Activated T-helper 1 cell treated with anti-CD3 and anti-CD28 coated beads, Interleukin-12 subunit alpha, Interleukin-12 subunit beta, Interleukin-2, Interleukin-4 antibody, amounts not matched to agents 30 ng/mL and 10 ng/mL and 1 ng/mL, durations not matched to agents 14 hours and 24 hours and 36 hours (primary cell): ENCODE results near the gene CCND2. TPM values are rescaled to one million over a fixed set of nuclear protein-coding genes. Genes with fewer than 3 reads are reported as not detected.

Experiments used
- DNase-seq: peaks from one replicate; pipeline ENCODE4 v3.0.0; 2021; ENCODE audit warnings: low spot score
- H3K27ac Mint-ChIP-seq: one replicate; pipeline ENCODE4 v1.8.0; 2021; ENCODE audit warnings: mild to moderate bottlenecking, mixed read lengths
- H3K27me3 Mint-ChIP-seq: one replicate; pipeline ENCODE4 v1.8.0; 2022; ENCODE audit warnings: mild to moderate bottlenecking, moderate library complexity, mixed read lengths; ENCODE audit not compliant: insufficient read depth
- H3K36me3 Mint-ChIP-seq: one replicate; pipeline ENCODE4 v1.8.0; 2021; ENCODE audit warnings: low read depth, mixed read lengths
- H3K4me1 Mint-ChIP-seq: one replicate; pipeline ENCODE4 v1.8.0; 2021; ENCODE audit warnings: low read depth, mixed read lengths
- H3K4me3 Mint-ChIP-seq: one replicate; pipeline ENCODE4 v1.8.0; 2021; ENCODE audit warnings: mild to moderate bottlenecking, moderate library complexity, mixed read lengths
- H3K9me3 Mint-ChIP-seq: one replicate; pipeline ENCODE4 v1.8.0; 2021; ENCODE audit warnings: mixed read lengths
- intact Hi-C: fragments of 100-400 bp; cut with micrococcal nuclease; formaldehyde crosslinking; loops from one replicate; pipeline ENCODE4 v1.15.1; 2024
- total RNA-seq: library from RNA; stranded (reverse); gene quantifications from 2 replicates; pipeline ENCODE4 v1.2.3, GENCODE V29; 2022

Gene CCND2
- 548 and 549 TPM in 2 replicates for total RNA-seq

DNA sequence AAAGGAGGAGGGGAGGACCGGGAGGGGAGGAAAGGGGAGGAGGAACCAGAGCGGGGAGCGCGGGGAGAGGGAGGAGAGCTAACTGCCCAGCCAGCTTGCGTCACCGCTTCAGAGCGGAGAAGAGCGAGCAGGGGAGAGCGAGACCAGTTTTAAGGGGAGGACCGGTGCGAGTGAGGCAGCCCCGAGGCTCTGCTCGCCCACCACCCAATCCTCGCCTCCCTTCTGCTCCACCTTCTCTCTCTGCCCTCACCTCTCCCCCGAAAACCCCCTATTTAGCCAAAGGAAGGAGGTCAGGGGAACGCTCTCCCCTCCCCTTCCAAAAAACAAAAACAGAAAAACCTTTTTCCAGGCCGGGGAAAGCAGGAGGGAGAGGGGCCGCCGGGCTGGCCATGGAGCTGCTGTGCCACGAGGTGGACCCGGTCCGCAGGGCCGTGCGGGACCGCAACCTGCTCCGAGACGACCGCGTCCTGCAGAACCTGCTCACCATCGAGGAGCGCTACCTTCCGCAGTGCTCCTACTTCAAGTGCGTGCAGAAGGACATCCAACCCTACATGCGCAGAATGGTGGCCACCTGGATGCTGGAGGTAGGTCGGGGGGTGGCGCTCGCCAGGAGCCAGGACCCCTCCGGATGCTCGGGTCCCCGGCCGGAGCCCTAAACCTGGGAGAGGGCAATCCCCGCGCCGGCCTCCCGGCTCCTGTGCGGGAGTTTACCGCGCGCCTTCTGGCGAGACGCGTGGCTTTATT is at the start of gene CCND2:
CCND2 (plus strand) TSS at position 111 of the 744 bp plus-strand sequence; CDS start at position 390, 279 bp downstream.
- no peaks in the 10 kb centered on the region for H3K9me3 Mint-ChIP-seq
- peaks cover 41% of the 10 kb centered on the region for H3K4me1 Mint-ChIP-seq
- DNase-seq = peak; percentile 76
- H3K36me3 Mint-ChIP-seq = peaks cover 35% of the 10 kb centered on the region
- peak within 1 kb of the TSS; percentile 100 for H3K27ac Mint-ChIP-seq
- intact Hi-C loops = loop anchor here (1.0 to 10.0 kb wide), 4 partner anchors 233 to 546 kb away; partner anchors contain the start of gene CRACR2A
- H3K4me3 Mint-ChIP-seq = peak within 1 kb of the TSS; percentile 94
- no peaks in the 10 kb centered on the region for H3K27me3 Mint-ChIP-seq

DNA sequence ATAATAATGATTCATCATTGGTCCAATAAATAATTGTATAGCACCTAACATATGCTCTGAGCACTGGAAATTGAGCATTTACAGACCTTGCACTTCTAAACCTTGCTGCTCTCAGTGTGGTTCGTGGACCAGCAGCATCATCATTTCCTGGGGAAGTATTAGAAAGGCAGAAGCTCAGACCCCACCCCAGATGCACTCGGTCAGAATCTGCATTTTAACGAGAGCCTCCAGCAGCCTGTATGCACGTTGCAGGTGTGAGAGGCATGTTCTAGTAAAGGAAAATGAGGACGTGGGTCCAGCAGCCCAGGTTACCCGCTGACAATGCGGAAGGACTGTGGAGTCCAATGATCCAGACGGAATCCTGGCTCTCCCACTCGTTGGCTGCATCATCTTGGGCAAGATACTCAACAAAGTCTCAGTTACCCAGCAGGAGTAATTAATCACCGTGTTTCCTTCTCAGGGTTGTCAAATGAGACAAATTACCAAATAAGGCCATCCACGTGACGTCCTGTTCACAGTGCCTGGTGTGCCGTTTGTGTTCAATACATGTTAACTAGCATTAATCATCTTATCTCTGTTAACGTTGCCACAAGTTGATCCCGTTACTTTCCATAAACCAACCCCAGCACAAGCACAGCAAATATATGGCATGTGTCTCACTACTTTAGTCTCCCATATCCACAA is 49.2 kb upstream of the CCND2 start:
- Mint-ChIP-seq H3K4me3 (no peak overlapping the region), H3K27me3 (peaks cover 3% of the 10 kb centered on the region), H3K27ac (no peak overlapping the region), H3K36me3 (no peaks in the 10 kb centered on the region), H3K9me3 (no peaks in the 10 kb centered on the region), H3K4me1 (peaks cover 13% of the 10 kb centered on the region)
- no peak for DNase-seq
- intact Hi-C loops = no loop called here

DNA sequence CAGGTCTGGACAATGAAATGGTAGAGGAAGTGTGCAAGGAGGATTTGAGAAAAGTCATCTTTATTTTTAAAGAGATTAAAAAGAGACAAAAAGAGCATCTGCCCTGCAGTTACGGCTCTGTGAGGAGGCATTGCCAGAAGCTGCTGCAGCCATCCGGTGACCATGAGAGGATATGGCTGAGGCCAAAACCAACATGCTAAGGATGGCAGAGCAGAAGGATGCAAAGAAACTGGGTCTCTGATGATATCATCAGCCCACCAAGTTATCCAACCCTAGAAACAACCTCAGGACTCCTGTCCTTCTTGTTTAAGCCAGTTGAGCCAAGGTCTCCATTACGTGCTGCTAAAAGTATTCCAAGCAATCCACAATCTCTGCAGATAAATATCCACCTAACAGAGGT is 48.0 kb upstream of the CCND2 start:
- Mint-ChIP-seq H3K4me3 (no peak overlapping the region), H3K27ac (no peak overlapping the region), H3K4me1 (peaks cover 13% of the 10 kb centered on the region), H3K36me3 (no peaks in the 10 kb centered on the region), H3K9me3 (no peaks in the 10 kb centered on the region), H3K27me3 (peaks cover 3% of the 10 kb centered on the region)
- intact Hi-C loops = no loop called here
- no peak for DNase-seq

DNA sequence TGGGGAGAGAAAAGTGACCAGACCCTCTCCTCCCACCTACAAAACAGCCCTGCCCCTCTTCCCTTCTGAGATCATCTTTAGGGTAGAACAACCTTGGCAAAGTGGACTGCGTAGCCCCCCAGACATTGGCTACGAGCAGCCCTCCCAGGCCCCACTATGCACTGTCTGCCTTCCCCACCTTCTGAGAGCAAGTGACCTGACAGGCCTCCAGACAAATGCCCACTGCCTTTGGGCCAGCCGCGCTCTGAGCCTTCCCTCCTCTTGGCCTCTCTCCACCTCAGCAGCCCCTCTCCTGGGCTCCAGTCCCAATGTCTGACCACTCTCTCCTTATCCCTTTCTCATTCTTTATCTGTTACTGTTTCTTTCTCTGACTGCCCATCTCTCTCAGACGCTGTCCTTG is 46.5 kb upstream of the CCND2 start:
- no peak for DNase-seq
- no peak overlapping the region for H3K4me3 Mint-ChIP-seq
- intact Hi-C loops = no loop called here
- H3K9me3 Mint-ChIP-seq = no peaks in the 10 kb centered on the region
- no peak overlapping the region for H3K27ac Mint-ChIP-seq
- peaks cover 3% of the 10 kb centered on the region for H3K27me3 Mint-ChIP-seq
- H3K4me1 Mint-ChIP-seq = peaks cover 13% of the 10 kb centered on the region
- peaks cover 2% of the 10 kb centered on the region for H3K36me3 Mint-ChIP-seq

DNA sequence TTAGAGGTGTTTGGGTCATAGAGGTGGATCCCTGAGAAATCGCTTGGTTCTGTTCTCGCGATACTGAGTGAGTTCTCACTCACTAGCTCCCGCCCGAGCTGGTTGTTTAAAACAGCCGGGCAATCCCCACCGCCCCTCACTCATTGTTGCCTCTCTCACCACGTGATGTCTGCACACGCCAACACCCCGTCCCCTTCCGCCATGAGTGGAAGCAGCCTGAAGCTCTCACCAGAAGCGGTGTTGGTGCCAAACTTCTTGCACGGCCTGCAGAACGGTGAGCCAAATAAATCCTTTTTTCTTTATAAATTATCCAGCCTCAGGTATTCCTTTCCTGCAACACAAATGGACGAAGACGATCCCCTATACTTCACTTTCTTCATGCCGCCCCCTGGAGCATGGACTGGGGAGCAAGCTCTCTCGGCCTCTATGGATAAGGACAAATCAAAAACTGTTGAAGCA is 45.4 kb upstream of the CCND2 start:
- Mint-ChIP-seq H3K36me3 (peaks cover 2% of the 10 kb centered on the region), H3K4me1 (peaks cover 13% of the 10 kb centered on the region), H3K4me3 (no peak overlapping the region), H3K27me3 (peaks cover 3% of the 10 kb centered on the region), H3K9me3 (no peaks in the 10 kb centered on the region), H3K27ac (no peak overlapping the region)
- no peak for DNase-seq
- intact Hi-C loops = no loop called here

DNA sequence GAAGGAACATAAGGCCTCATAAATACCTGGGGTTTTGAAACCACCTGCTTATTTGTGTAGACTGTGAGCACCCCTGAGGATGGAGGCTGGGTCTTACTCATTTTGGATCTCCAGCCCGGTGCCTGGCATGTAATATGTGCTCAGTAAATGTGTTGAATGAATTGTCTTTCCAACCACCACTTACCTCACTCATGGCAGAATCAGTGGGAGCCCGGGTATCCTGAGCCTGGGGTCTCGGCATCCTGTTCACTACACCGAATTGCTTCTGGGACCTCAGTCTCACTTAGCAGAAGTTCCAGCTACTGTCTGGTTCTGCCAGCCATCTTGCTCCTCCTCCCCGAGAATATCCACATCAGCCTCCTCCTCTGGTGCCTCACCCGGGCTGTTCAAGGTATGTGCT is 43.0 kb upstream of the CCND2 start:
- Mint-ChIP-seq H3K27me3 (peaks cover 17% of the 10 kb centered on the region), H3K9me3 (peaks cover 6% of the 10 kb centered on the region), H3K36me3 (peaks cover 2% of the 10 kb centered on the region), H3K4me1 (no peaks in the 10 kb centered on the region), H3K27ac (no peak overlapping the region), H3K4me3 (no peak overlapping the region)
- intact Hi-C loops = no loop called here
- DNase-seq = no peak

DNA sequence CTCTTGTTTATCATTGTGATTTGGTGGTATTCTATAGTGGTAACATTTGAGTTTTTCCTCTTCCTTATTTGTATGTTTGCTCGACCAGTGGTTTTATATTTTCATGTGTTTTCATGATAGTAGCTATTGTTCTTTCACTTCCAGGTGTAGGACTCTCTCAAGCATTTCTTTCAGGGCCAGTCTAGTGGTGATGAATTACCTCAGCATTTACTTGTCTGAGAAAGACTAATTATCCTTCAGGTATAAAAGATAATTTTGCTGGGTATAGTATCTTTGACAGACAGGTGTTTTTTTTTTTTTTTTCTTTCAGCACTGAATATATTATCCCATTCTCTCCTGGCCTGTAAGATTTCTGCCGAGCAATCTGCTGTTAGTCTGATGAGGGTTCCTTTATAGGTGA is 35.0 kb upstream of the CCND2 start:
- Mint-ChIP-seq H3K27me3 (peaks cover 17% of the 10 kb centered on the region), H3K4me1 (peaks cover 21% of the 10 kb centered on the region), H3K27ac (no peak overlapping the region), H3K36me3 (peaks cover 11% of the 10 kb centered on the region), H3K9me3 (peaks cover 45% of the 10 kb centered on the region), H3K4me3 (no peak overlapping the region)
- no peak for DNase-seq
- intact Hi-C loops = no loop called here

DNA sequence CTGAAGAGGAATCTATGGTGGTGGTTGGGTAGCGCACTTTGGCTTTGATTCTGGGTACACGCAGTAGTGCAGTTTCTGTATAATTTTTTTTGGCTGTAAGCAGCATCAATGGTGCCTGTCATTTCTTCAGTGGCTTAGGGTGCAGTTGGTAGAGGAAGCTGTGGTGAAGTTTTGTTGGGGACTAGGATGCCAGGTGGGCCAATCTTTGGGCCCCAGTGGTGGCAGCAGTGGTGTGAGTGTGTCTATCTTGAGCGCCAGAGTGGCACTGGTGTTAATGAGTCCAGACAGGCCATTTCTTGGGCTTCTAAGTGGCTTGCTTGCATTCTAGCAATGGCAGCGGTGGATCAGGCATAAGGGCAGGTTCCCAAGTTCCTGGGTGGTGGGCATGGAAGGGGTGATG is 33.8 kb upstream of the CCND2 start:
- H3K9me3 Mint-ChIP-seq = peaks cover 45% of the 10 kb centered on the region
- H3K27me3 Mint-ChIP-seq = peaks cover 12% of the 10 kb centered on the region
- no peak overlapping the region for H3K4me3 Mint-ChIP-seq
- H3K27ac Mint-ChIP-seq = no peak overlapping the region
- H3K4me1 Mint-ChIP-seq = peaks cover 21% of the 10 kb centered on the region
- intact Hi-C loops = no loop called here
- peaks cover 11% of the 10 kb centered on the region for H3K36me3 Mint-ChIP-seq
- no peak for DNase-seq

DNA sequence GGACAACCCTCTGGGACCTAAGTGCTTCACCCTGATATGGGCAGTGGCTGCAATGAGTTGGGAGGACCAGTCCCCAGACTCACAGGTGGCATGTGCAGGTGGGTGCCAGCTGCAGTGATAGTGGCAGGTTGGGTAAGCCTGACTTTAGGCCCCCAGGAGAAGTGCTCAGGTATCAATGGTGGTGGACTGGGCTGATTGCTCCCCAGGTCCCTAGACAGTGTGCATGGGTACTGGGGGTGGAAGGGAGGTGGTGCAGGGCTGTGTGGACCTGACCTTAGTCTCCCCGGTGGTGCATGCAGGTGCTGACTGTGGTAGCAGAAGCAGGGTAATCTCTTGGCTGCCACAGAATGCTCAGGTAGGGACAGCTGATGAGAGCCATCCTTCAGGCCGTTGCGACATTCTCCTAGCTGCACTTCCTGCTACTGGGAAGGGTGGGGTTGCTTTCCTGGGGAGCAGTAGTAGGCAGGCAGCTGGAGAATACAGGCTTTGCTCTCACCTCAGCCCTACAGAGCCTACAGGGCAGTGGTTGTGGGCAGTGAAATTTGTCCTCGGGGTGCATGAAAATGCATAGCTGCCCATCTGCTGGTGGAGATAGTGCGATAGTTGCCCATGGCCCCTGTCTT is 33.3 kb upstream of the CCND2 start:
- Mint-ChIP-seq H3K9me3 (peaks cover 41% of the 10 kb centered on the region), H3K27ac (no peak overlapping the region), H3K4me3 (no peak overlapping the region), H3K27me3 (peaks cover 7% of the 10 kb centered on the region), H3K36me3 (peaks cover 11% of the 10 kb centered on the region), H3K4me1 (peaks cover 21% of the 10 kb centered on the region)
- no peak for DNase-seq
- intact Hi-C loops = no loop called here

DNA sequence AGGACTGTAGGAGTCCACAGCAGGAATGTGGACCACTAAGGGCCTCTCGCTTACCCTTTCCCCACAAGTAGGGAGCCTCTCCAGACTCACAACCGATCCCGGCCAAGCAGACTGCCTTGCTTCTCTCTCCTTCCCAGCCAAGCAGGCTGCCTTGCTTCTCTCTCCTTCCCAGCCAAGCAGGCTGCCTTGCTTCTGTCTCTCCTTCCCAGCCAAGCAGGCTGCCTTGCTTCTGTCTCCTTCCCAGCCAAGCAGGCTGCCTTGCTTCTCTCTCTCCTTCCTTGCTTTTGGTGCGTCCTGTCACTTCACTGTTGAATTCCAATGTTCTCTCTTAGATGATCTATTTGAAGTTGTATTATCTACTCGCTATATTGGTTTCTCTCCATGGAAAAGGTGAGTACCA is 32.6 kb upstream of the CCND2 start:
- peaks cover 35% of the 10 kb centered on the region for H3K9me3 Mint-ChIP-seq
- H3K4me1 Mint-ChIP-seq = peaks cover 21% of the 10 kb centered on the region
- H3K27me3 Mint-ChIP-seq = peaks cover 5% of the 10 kb centered on the region
- no peak overlapping the region for H3K4me3 Mint-ChIP-seq
- peaks cover 11% of the 10 kb centered on the region for H3K36me3 Mint-ChIP-seq
- DNase-seq = no peak
- intact Hi-C loops = no loop called here
- no peak overlapping the region for H3K27ac Mint-ChIP-seq

DNA sequence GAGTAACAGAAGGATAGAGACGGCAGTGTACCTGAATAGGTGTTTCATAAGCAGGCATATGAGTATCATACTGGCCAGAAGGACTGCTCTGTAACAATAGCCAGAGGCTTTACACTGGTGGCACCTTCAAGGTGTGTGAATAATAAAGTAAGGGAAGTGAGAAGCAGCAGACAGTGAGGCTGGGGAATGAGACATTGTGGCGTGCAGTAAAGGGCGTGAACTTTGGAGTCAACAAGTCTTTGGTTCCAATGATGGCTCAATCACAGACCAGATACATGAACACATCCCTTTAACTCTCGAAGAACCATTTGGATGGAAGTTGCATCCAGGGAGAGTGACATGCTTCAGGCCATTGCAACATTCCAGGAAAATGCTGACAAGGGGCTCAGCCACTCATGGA is 32.0 kb upstream of the CCND2 start:
- intact Hi-C loops = no loop called here
- no peak overlapping the region for H3K27ac Mint-ChIP-seq
- peaks cover 5% of the 10 kb centered on the region for H3K27me3 Mint-ChIP-seq
- no peak for DNase-seq
- H3K4me1 Mint-ChIP-seq = peaks cover 21% of the 10 kb centered on the region
- H3K4me3 Mint-ChIP-seq = no peak overlapping the region
- H3K36me3 Mint-ChIP-seq = peaks cover 11% of the 10 kb centered on the region
- H3K9me3 Mint-ChIP-seq = peaks cover 33% of the 10 kb centered on the region

DNA sequence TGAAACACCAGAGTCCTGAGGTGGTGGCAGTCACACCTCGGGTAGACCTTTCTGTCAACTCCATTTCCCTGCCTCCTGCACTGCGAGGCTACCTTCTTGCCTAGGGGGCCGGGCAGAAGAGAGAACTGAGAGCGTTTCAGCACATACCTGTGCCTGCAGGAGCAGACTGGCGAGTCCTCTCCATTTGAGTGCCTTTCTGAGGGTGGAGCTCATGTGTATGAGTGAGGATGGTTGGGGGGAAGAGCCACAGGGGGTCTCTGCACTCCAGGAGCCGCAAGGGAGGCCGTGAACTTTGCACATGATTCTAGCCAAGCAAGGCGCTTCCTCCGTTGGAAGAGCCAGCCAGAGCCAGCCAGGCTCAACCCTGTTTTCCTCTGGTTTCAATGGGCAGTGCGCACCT is 31.0 kb upstream of the CCND2 start:
- H3K27me3 Mint-ChIP-seq = peaks cover 2% of the 10 kb centered on the region
- DNase-seq = no peak
- H3K4me3 Mint-ChIP-seq = no peak overlapping the region
- H3K9me3 Mint-ChIP-seq = peaks cover 23% of the 10 kb centered on the region
- H3K27ac Mint-ChIP-seq = no peak overlapping the region
- intact Hi-C loops = no loop called here
- H3K36me3 Mint-ChIP-seq = peaks cover 9% of the 10 kb centered on the region
- peaks cover 21% of the 10 kb centered on the region for H3K4me1 Mint-ChIP-seq

DNA sequence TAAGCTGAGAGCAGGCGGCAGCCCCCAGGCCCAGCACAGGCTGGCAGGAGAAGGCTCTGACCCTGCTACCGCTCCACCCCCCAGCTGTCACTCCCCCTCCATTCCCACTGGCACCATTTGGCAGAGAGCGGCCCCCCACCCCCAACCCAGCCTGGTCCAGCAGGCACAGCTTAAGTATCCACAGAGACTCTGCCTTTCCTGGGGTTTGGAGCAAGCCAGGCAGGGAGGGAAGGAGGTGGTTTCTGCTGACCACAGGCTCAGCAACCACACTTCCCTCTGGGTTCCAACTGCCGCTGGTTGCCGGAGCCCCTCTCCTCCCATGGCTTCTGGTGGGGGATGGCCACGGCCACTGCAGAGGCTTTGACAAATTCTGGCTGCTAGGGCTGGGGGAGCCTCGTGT is 30.5 kb upstream of the CCND2 start:
- peaks cover 9% of the 10 kb centered on the region for H3K36me3 Mint-ChIP-seq

More for the DNA sequence above, 30.5 kb upstream of the CCND2 start:
- no peak overlapping the region for H3K4me3 Mint-ChIP-seq
- no peak for DNase-seq
- no peak overlapping the region for H3K27ac Mint-ChIP-seq
- H3K27me3 Mint-ChIP-seq = peaks cover 2% of the 10 kb centered on the region
- H3K9me3 Mint-ChIP-seq = peaks cover 18% of the 10 kb centered on the region
- peaks cover 21% of the 10 kb centered on the region for H3K4me1 Mint-ChIP-seq
- intact Hi-C loops = no loop called here
